OCI-LY7 (cell line): ENCODE data around the gene LARP1. TPM values are rescaled to one million over a fixed set of nuclear protein-coding genes. Genes with fewer than 3 reads are reported as not detected.

Experiments used
- BruUV-seq: library from RNA; stranded (reverse); fragments of 400-500 nt; replicated peaks from 2 replicates; lab custom pipeline; 2021; lab: Mats Ljungman, UMichigan
- CTCF ChIA-PET: fragments of 300-600 bp; sonication (Branson Sonifier 250); formaldehyde crosslinking; loops from one replicate; lab custom pipeline; 2022; ENCODE audit warnings: antibody characterized with exemption; ENCODE audit not compliant: unreplicated experiment; lab: Charles Lee
- POLR2A ChIA-PET: fragments of 300-600 bp; sonication (Branson Sonifier 250); formaldehyde crosslinking; loops from one replicate; lab custom pipeline; 2022; ENCODE audit warnings: antibody characterized with exemption; lab: Charles Lee
- DNase-seq: peaks from one replicate; pipeline ENCODE4 v3.0.0-alpha.2; 2015; ENCODE audit warnings: low spot score
- H2AFZ ChIP-seq: fragments of 200-600 bp; sonication (generic), shearing (Covaris generic); 2 replicates; pipeline ENCODE4 v1.6.1; 2014; ENCODE audit warnings: mild to moderate bottlenecking, antibody characterized with exemption, low read length, moderate library complexity
- H3K27ac ChIP-seq: fragments of 200-600 bp; sonication (generic); 2 replicates; pipeline ENCODE4 v1.5.1; 2014; ENCODE audit warnings: mixed run types, low read depth, mild to moderate bottlenecking, moderate library complexity, low read length, inconsistent platforms; ENCODE audit not compliant: poor library complexity, severe bottlenecking
- H3K36me3 ChIP-seq: fragments of 200-600 bp; sonication (generic); 2 replicates; pipeline ENCODE4 v1.6.1; 2014; ENCODE audit warnings: mild to moderate bottlenecking, antibody characterized with exemption, low read length, moderate library complexity, mixed read lengths; ENCODE audit not compliant: insufficient read depth
- H3K4me1 ChIP-seq: fragments of 200-600 bp; sonication (generic); 2 replicates; pipeline ENCODE4 v1.5.1; 2014; ENCODE audit warnings: mild to moderate bottlenecking, low read length; ENCODE audit not compliant: insufficient read depth, poor library complexity, severe bottlenecking
- H3K4me2 ChIP-seq: fragments of 200-600 bp; sonication (generic); 2 replicates; pipeline ENCODE4 v1.6.1; 2014; ENCODE audit warnings: mild to moderate bottlenecking, low read length
- H3K4me3 ChIP-seq: fragments of 200-600 bp; sonication (generic); 2 replicates; pipeline ENCODE4 v1.5.1; 2014; ENCODE audit warnings: mild to moderate bottlenecking, low read depth, low read length; ENCODE audit not compliant: poor library complexity, severe bottlenecking
- H3K79me2 ChIP-seq: fragments of 200-600 bp; sonication (generic); 2 replicates; pipeline ENCODE4 v1.6.1; 2016; ENCODE audit warnings: low read depth, mild to moderate bottlenecking, low read length, moderate library complexity, mixed read lengths; ENCODE audit not compliant: insufficient read depth
- H3K9me2 ChIP-seq: fragments of 200-600 bp; sonication (generic); 2 replicates; pipeline ENCODE4 v1.6.1; 2016; ENCODE audit warnings: mild to moderate bottlenecking, low read length, mixed read lengths; ENCODE audit not compliant: insufficient read depth
- H3K9me3 ChIP-seq: fragments of 200-600 bp; sonication (generic); 2 replicates; pipeline ENCODE4 v1.6.1; 2014; ENCODE audit warnings: mild to moderate bottlenecking, mixed run types, low read length, mixed read lengths
- H4K20me1 ChIP-seq: fragments of 200-600 bp; sonication (generic); 2 replicates; pipeline ENCODE4 v1.6.1; 2014; ENCODE audit warnings: mild to moderate bottlenecking, antibody characterized with exemption, low read length, moderate library complexity, mixed read lengths; ENCODE audit not compliant: insufficient read depth
- EZH2phosphoT487 ChIP-seq: fragments of 200-600 bp; sonication (generic); IDR thresholded peaks from 2 replicates; pipeline ENCODE4 v1.6.1; 2018; ENCODE audit warnings: low read depth, borderline replicate concordance, mild to moderate bottlenecking, mixed run types, antibody characterized with exemption, low read length, moderate library complexity, mixed read lengths
- intact Hi-C: fragments of 100-400 bp; cut with micrococcal nuclease; formaldehyde crosslinking; loops from one replicate; pipeline ENCODE4 v1.10.0; 2022; ENCODE audit not compliant: unreplicated experiment
- total RNA-seq, 2 experiments: library from RNA; depleted of rRNA in 1 of 2; stranded (reverse); fragments of >200 nt in 1 of 2; shearing (Covaris generic) in 1 of 2; gene quantifications; 2 replicates each; pipeline ENCODE4 v1.2.3, GENCODE V29; 2014 to 2022
- TF ChIP-seq, protein P1 (sequence below): fragments of 200-600 bp; sonication (generic); conservative IDR thresholded peaks from 2 replicates; pipeline ENCODE4 v1.5.1; 2014; ENCODE audit warnings: mild to moderate bottlenecking, antibody characterized with exemption, low read length, moderate library complexity, mixed read lengths

The LARP1 gene
- total RNA-seq, 2 experiments from 2014 or later, result 71.1 to 274 TPM

DNA sequence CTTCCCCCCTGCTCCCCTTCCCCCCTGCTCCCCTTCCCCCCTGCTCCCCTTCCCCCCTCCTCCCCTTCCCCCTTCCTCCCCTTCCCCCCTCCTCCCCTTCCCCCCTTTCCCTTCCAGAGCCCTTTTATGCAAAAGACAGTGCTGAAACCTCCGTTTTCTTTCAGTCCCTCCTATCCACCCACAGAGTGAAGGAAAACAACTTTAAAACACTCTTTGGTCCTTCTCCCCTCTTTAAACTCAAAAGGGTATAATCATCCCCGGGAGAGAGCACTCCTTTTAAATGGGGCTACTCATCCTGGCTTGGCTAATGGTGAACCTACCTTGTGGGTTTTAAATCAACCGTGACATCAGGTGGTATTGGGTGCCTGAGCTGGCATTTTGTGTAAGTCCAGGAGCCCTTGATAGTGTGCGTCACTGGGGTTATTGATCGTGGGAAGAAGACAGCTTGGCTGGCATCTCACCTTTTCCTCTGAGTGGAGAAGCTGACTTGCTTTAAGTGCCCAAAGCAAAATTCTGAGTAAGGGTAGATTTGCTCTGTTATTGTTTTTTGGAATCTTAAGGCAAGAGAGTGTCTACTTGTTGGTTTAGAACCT, 2.7 kb downstream of the LARP1 start:
- peaks cover 90% of the 10 kb centered on the region for H3K79me2 ChIP-seq
- intact Hi-C loops, result loop anchor here (5.0 to 10.0 kb wide), 3 partner anchors 106 to 313 kb away; partner anchors contain the start of genes GEMIN5 and SAP30L
- DNase-seq, result peak; percentile 34
- CTCF ChIA-PET, result interaction anchor here (1.0 kb wide), 1 partner anchor 9 kb away, joined by 3 read pairs; no protein-coding TSS in a partner anchor
- peak overlapping the region; percentile 67 for H3K27ac ChIP-seq
- no peak overlapping the region for H2AFZ ChIP-seq
- POLR2A ChIA-PET, result interaction anchor here (0.6 to 2.9 kb wide), 6 partner anchors 10 to 108 kb away, joined by 3 to 11 read pairs (median 4); no protein-coding TSS in a partner anchor
- no peak for TF ChIP-seq EZH2phosphoT487
- TF ChIP-seq, protein P1, sequence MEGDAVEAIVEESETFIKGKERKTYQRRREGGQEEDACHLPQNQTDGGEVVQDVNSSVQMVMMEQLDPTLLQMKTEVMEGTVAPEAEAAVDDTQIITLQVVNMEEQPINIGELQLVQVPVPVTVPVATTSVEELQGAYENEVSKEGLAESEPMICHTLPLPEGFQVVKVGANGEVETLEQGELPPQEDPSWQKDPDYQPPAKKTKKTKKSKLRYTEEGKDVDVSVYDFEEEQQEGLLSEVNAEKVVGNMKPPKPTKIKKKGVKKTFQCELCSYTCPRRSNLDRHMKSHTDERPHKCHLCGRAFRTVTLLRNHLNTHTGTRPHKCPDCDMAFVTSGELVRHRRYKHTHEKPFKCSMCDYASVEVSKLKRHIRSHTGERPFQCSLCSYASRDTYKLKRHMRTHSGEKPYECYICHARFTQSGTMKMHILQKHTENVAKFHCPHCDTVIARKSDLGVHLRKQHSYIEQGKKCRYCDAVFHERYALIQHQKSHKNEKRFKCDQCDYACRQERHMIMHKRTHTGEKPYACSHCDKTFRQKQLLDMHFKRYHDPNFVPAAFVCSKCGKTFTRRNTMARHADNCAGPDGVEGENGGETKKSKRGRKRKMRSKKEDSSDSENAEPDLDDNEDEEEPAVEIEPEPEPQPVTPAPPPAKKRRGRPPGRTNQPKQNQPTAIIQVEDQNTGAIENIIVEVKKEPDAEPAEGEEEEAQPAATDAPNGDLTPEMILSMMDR, result no peak
- peaks cover 54% of the 10 kb centered on the region for H4K20me1 ChIP-seq
- H3K9me2 ChIP-seq, result no peaks in the 10 kb centered on the region
- H3K4me3 ChIP-seq, result peak overlapping the region; percentile 84
- peak overlapping the region; percentile 85 for H3K4me2 ChIP-seq
- peaks cover 59% of the 10 kb centered on the region for H3K36me3 ChIP-seq
- H3K4me1 ChIP-seq, result peaks cover 65% of the 10 kb centered on the region
- BruUV-seq, result no TSS peak
- H3K9me3 ChIP-seq, result no peaks in the 10 kb centered on the region

- H3K9me3 ChIP-seq, result no peaks in the 10 kb centered on the region
- intact Hi-C loops, result loop anchor here (5.0 to 10.0 kb wide), 3 partner anchors 106 to 314 kb away; partner anchors contain the start of genes GEMIN5 and SAP30L
- H3K4me3 ChIP-seq, result peak overlapping the region; percentile 84
- H3K4me1 ChIP-seq, result peaks cover 60% of the 10 kb centered on the region
- peaks cover 59% of the 10 kb centered on the region for H4K20me1 ChIP-seq
- CTCF ChIA-PET, result no interaction called here
- H3K27ac ChIP-seq, result peak overlapping the region; percentile 47
- POLR2A ChIA-PET, result interaction anchor here (0.6 to 2.9 kb wide), 5 partner anchors 10 to 108 kb away, joined by 3 to 11 read pairs (median 4); no protein-coding TSS in a partner anchor
- peaks cover 91% of the 10 kb centered on the region for H3K79me2 ChIP-seq
- no TSS peak for BruUV-seq
- TF ChIP-seq, protein P1, result no peak
- no peak for TF ChIP-seq EZH2phosphoT487
- H3K36me3 ChIP-seq, result peaks cover 65% of the 10 kb centered on the region
- DNase-seq, result no peak
- no peaks in the 10 kb centered on the region for H3K9me2 ChIP-seq
- H2AFZ ChIP-seq, result no peak overlapping the region
- H3K4me2 ChIP-seq, result peak overlapping the region; percentile 85
Measured at GRCh38 chr5:154758493-154758892, 3.3 kb downstream of the LARP1 start.
